ENCODE results near the gene SCN7A. TPM values are rescaled to one million over a fixed set of nuclear protein-coding genes. Genes with fewer than 3 reads are reported as not detected.
"Not testable (repeated sequence)": the region's sequence is repeated elsewhere in the genome, so short reads cannot be mapped to it uniquely, and the experiment has no call there.

Gene SCN7A
- total RNA-seq, 4 donors from 2014 or later = 2.1 to 7.3 (median 3.0) TPM

DNA sequence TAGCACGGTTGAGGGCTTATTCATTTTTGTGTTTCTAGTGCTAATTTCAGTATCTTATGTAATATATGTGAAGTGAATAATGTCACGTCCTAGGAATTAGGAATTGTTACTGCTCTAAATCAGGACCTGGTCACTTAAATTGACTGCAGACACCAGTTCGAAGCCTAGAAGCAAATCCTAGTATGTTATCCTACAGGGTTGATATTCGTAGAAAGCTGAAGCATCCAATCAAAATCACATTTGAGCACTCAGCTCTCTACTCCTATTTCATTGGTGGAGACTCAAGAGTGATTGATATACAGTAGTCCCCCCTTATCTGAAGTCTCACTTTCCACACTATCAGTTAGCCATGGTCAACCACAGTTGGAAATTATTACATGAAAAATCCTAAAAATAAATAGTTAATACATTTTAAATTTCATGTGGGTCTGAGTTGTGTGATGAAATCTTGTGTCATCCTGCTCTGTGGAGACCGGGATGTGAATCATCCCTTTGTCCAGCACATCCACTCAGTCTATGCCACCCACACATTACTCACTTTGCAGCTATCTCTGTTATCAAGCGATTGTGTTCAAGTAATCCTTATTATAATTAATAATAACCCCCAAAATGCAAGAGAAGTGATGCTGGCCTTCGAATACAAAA lies 83.1 kb downstream of the SCN7A start:
- intact Hi-C loops (cut with DNase I; ENCODE audit: low total_unique reads) = no loop called here
- WGBS, 2 donors = 67 to 68% methylated on average over 7 of the region's 7 CpGs
- no peak for DNase-seq (ENCODE audit: low spot score in 2 of 2)
- TF ChIP-seq, protein P1, sequence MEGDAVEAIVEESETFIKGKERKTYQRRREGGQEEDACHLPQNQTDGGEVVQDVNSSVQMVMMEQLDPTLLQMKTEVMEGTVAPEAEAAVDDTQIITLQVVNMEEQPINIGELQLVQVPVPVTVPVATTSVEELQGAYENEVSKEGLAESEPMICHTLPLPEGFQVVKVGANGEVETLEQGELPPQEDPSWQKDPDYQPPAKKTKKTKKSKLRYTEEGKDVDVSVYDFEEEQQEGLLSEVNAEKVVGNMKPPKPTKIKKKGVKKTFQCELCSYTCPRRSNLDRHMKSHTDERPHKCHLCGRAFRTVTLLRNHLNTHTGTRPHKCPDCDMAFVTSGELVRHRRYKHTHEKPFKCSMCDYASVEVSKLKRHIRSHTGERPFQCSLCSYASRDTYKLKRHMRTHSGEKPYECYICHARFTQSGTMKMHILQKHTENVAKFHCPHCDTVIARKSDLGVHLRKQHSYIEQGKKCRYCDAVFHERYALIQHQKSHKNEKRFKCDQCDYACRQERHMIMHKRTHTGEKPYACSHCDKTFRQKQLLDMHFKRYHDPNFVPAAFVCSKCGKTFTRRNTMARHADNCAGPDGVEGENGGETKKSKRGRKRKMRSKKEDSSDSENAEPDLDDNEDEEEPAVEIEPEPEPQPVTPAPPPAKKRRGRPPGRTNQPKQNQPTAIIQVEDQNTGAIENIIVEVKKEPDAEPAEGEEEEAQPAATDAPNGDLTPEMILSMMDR (IDR thresholded peaks at IDR 0.05) = no peak
- TF ChIP-seq POLR2A (IDR thresholded peaks at IDR 0.05) = no peak
- H3K4me3 ChIP-seq (ENCODE audit: low read depth, poor library complexity, severe bottlenecking) = no peak overlapping the region

GRCh38 chr2:166407746-166408145 lies 86.3 kb downstream of the SCN7A start:
- 79 to 85% methylated on average over 2 of the region's 2 CpGs for WGBS, 2 donors
- DNase-seq (ENCODE audit: low spot score in 2 of 2); H3K4me3 ChIP-seq (ENCODE audit: low read depth, poor library complexity, severe bottlenecking); intact Hi-C loops (cut with DNase I; ENCODE audit: low total_unique reads): not testable (repeated sequence)

DNA sequence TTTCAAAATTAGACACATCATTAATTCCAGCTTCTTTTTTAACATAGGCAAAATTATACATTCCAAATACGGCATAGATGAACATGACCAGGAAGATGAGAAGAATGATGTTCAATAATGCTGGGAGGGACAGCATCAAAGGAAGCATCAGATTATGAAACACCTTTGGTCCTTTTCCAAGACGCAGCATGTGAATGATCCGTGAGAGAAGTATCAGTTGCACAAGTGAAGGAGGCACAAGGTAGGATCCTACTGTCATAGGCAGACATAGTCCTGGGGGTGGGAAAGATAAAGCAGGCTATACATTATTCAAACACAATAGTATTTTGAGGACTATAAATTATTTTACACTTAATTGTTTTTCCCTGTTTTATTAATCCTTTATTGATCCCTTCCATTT lies 87.7 kb downstream of the SCN7A start:
- intact Hi-C loops (cut with DNase I; ENCODE audit: low total_unique reads) = no loop called here
- no peak for TF ChIP-seq POLR2A (IDR thresholded peaks at IDR 0.05)
- TF ChIP-seq, protein P1 (IDR thresholded peaks at IDR 0.05) = no peak
- WGBS, 2 donors = 61 to 64% methylated on average over 3 of the region's 3 CpGs
- no peak for DNase-seq (ENCODE audit: low spot score in 2 of 2)
- H3K4me3 ChIP-seq (ENCODE audit: low read depth, poor library complexity, severe bottlenecking) = no peak overlapping the region

- WGBS, 2 donors = 61 to 69% methylated on average over 6 of the region's 6 CpGs
- no peak for TF ChIP-seq POLR2A (IDR thresholded peaks at IDR 0.05)
- TF ChIP-seq, protein P1 (IDR thresholded peaks at IDR 0.05) = no peak
- DNase-seq (ENCODE audit: low spot score in 2 of 2) = no peak
- no peak overlapping the region for H3K4me3 ChIP-seq (ENCODE audit: low read depth, poor library complexity, severe bottlenecking)
- intact Hi-C loops (cut with DNase I; ENCODE audit: low total_unique reads) = no loop called here
Measured at GRCh38 chr2:166405569-166405926, 88.5 kb downstream of the SCN7A start.

DNA sequence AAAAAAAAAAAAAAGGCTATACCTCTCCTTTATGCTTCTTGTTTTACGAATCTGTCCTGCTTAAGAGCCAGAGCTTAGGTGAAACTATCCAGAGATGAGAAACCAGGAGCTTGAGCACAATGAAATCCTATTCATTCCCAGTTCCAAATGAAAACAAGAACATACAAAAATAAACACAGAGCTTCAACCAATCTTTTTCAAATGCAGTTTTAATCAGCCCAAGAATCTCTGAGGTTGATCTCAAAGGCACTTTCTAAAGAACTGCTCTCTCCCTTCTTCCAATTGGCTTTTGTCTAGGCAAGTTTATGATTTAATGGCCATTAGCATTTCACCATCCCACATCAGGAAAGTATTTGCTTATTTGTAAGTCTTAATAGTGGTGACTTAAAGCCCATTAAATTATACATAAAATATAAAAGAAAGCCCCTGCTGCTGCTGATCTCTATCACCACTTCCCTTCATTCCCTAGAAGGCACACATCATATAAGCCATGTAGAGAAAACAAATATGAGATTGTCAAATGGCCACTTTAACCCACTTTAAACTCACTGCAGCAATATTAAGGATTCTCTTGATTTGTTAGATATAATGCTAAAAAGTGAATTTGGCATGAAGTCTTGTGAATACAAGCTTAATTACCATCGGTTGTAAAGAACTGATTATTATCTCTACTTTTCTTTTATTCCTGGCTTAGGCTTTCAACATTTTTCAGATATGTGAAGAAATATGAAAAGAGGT lies 89.0 kb downstream of the SCN7A start:
- TF ChIP-seq POLR2A (IDR thresholded peaks at IDR 0.05) = no peak
- TF ChIP-seq, protein P1 (IDR thresholded peaks at IDR 0.05) = no peak
- intact Hi-C loops (cut with DNase I; ENCODE audit: low total_unique reads) = no loop called here
- 47 to 53% methylated on average over 2 of the region's 2 CpGs for WGBS, 2 donors
- no peak for DNase-seq (ENCODE audit: low spot score in 2 of 2)
- no peak overlapping the region for H3K4me3 ChIP-seq (ENCODE audit: low read depth, poor library complexity, severe bottlenecking)

DNA sequence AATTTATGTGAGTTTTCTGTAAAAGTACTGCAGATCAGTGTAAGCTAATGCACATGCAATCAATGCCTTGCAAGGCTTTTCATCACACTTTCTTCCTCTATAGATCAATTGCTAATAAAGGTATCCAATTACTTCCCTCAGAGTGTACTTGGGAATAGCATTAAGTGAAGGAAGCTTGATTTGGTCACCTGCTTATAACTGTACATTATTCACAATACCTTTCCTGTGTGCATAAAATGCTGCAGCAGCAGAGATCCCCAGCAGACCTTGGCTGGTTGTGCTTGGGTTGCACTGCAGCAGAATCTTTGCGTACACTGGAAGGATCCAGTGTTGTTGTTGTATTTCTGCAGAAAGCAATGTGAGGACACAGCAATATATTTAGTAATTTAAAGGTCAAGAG lies 99.8 kb downstream of the SCN7A start:
- TF ChIP-seq POLR2A (IDR thresholded peaks at IDR 0.05) = no peak
- TF ChIP-seq, protein P1 (IDR thresholded peaks at IDR 0.05) = no peak
- H3K4me3 ChIP-seq (ENCODE audit: low read depth, poor library complexity, severe bottlenecking) = no peak overlapping the region
- DNase-seq (ENCODE audit: low spot score in 2 of 2) = no peak
- intact Hi-C loops (cut with DNase I; ENCODE audit: low total_unique reads) = no loop called here
- WGBS, 2 donors = 100% methylated on average over 1 of the region's 1 CpG
